ENCODE measurements around the gene EPS8L2.
"Not testable (repeated sequence)": the region's sequence is repeated elsewhere in the genome, so short reads cannot be mapped to it uniquely, and the experiment has no call there.

Gene EPS8L2

DNA sequence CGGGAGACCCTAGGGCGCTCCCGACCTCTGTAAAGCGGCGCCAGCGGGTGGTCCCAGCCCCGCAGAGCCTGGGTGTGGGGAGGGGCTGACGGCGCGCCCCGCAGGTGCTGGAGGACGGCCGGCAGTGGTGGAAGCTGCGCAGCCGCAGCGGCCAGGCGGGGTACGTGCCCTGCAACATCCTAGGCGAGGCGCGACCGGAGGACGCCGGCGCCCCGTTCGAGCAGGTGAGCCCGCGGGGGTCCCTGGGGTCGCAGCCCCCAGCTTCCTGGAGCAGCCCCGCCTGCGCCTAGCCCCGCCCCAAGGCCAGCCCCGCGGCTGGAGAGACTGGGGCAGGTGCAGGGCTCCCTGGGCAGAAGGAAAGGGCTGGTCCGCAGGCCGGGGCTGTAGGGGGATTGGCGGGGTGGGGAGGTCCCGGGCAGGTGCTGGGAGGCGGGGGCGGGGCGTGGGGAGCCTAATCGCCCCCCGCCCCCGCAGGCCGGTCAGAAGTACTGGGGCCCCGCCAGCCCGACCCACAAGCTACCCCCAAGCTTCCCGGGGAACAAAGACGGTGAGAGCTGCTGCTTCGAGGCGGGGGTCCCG, 19.7 kb downstream of the EPS8L2 start:
- DNase-seq (ENCODE audit: low read depth in 2 of 2) = no peak

DNA sequence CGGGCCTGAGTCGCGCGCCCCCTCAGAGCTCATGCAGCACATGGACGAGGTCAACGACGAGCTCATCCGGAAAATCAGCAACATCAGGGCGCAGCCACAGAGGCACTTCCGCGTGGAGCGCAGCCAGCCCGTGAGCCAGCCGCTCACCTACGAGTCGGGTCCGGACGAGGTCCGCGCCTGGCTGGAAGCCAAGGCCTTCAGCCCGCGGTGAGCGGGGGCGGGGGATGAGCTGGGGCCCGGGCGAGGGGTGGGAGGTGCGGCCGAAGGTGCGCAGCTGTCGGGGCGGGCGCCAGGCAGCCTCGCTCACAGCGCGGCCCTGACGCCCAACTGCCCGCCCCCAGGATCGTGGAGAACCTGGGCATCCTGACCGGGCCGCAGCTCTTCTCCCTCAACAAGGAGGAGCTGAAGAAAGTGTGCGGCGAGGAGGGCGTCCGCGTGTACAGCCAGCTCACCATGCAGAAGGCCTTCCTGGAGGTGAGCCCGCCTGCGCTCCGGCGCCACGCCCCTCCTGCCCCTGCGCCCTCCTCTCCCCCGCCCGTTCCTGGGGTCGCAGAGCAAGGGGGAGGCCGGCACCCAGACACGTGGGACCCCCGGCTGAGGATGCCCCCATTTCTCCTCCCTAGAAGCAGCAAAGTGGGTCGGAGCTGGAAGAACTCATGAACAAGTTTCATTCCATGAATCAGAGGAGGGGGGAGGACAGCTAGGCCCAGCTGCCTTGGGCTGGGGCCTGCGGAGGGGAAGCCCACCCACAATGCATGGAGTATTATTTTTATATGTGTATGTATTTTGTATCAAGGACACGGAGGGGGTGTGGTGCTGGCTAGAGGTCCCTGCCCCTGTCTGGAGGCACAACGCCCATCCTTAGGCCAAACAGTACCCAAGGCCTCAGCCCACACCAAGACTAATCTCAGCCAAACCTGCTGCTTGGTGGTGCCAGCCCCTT, 20.5 kb downstream of the EPS8L2 start:
- DNase-seq (ENCODE audit: low read depth in 2 of 2) = no peak

DNA sequence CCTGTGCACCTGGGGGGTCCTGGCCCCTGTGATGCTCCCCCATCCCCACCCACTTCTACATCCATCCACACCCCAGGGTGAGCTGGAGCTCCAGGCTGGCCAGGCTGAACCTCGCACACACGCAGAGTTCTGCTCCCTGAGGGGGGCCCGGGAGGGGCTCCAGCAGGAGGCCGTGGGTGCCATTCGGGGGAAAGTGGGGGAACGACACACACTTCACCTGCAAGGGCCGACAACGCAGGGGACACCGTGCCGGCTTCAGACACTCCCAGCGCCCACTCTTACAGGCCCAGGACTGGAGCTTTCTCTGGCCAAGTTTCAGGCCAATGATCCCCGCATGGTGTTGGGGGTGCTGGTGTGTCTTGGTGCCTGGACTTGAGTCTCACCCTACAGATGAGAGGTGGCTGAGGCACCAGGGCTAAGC, 21.3 kb downstream of the EPS8L2 start:
- DNase-seq (ENCODE audit: low read depth in 2 of 2) = no peak

DNA sequence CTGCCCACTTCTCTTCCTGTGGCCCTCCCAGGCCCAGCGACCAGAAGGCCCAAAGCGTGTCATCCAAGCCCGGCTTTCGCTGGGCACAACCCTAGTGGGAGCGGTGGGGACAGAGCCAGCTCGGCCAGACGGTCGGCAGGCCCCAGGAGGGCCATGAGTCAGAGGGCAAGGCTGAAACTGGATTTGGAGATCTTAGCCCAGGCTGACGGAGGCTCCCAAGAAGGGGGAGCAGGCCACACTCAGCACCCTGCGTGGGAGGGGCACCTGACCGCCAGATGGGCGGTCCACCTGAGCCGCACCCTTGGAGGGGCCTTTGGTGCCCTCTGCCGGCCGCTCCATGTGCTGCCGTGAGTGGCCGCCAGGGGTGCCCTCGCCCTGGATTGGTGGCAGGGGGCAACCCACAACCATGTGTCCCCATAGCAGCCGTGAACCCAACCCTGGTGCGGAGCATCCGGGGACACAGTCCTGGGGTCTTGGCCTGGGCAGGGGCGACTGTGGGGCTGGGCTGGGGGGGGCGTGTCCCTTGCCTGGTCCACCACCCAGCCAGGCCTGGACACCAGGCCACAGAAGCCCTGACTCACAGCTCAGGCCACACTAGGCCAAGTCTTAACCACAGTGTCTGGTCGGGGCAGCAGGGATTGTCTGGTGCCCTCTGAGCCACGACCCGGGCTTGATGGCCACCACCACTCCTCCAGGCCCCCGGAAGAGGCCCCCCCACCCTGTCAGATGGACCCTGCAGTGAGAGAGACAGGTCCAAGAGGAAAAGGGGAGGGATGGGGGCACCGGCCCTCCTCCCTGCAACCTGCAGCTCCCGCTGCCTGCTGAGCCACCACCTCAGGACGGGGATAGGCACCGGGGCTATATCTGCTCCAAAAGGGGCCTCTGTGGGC, 22.1 kb downstream of the EPS8L2 start:
- DNase-seq (ENCODE audit: low read depth in 2 of 2) = peak; percentile 61 to 67

DNA sequence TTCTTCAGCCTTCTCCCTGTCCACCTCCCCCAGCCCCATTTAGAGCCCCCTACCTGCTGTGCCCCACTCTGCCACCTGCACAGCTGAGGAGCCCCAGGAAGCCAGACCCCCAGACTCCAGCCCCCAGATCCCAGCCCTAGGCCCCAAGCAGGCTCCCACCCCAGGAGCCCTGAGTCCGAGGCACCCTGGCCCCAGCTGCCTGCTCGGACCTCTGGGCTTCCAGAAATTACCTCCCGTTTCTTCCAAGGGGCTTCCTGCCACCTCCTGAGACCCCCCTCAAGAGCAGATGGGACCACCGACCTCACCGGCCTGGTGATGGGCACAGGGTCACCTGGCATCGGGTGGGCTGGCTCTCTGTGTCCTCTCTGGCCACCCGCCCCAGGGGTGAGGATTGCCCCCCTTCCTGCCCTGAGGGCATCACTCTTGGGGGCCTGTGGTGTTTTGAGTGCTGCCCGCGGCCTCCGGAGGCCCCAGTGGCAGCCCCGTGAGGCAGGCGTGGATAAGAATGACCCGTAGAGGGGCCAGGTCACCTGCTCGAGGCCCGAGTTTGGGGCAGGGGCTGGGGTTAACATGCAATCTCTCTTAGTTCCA, 23.0 kb downstream of the EPS8L2 start:
- no peak for DNase-seq (ENCODE audit: low read depth in 2 of 2)

DNA sequence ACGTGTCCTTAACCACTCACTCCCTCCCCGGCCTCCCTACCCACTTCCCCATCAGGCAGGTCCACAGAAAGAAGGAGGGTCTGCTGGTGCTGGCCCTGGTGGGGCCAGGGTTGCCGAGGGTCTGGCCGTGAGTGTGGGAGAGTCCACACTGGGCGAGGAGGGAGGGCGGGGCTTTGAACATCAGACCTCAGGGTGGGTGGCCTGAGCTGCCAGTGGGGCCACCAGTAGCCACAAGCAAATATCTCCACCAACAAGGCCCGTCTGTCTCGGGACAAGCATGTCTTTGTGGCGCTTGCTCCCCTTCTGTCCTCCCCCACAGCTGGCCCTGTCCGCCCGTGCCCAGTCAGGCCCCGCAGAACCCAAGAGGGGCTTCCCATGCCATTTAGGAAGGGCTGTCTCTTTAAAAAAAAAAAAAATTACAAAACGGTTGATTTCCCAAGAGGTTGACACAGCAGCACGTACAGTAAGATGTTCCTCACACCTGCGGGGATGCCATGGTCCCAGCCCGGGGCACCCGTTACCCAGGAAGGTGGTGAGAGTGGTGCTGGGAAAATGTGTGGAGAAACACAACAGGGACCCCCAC, 23.6 kb downstream of the EPS8L2 start:
- no peak for DNase-seq (ENCODE audit: low read depth in 2 of 2)

DNA sequence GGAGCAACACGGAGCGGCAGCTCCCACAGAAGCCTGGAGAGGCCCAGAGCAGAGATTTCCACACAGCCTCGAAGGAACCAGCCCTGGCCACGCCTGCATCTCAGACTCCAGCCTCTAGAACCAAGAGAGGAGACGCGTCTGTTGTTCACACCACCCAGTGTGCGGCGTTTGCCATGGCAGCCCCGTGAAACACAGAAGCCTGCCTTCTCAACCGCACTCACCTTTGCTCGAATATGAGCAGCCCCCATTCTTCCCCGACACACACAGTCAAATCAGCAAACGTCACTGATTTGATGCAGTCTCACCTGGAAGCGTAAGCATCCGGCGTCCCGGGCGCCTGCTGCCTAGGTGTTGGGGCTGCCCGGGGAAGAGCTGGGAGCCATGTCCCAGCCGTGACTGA, 27.0 kb downstream of the EPS8L2 start:
- DNase-seq (ENCODE audit: low read depth in 2 of 2) = no peak

DNA sequence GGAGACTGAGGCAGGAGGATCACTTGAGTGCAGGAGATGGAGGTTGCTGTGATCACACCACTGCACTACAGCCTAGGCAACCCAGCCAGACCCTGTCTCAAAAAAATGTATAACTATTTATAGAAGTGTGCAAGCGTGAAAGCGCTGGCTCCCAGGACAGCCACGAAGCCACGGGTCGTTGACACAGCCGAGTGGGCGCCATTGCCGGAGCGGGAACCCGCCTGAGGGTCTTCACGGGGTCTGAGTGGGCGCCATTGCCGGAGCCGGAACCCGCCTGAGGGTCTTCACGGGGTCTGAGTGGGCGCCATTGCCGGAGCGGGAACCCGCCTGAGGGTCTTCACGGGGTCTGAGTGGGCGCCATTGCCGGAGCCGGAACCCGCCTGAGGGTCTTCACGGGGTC, 28.5 kb downstream of the EPS8L2 start:
- not testable (repeated sequence) for DNase-seq (ENCODE audit: low read depth in 2 of 2)

DNA sequence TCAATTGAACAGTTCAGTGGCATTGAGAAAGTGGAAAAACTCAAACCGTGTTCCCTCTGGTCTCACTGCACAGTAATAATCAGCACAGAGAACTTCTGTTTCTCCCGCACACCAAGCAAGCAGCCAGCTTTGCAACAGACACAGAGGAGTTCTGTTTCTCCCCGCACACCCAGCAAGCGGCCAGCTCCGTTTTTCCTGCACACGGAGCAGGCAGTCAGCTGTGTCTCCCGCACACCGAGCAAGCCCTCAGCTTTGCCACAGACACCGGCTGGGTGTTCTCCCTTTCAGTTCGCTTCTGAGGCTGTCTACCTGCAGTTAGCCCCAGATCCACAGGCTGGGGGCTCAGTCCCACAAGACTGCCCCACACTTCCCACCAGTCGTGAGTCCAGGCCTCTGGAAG, 31.3 kb downstream of the EPS8L2 start:
- DNase-seq (ENCODE audit: low read depth in 2 of 2) = no peak

DNA sequence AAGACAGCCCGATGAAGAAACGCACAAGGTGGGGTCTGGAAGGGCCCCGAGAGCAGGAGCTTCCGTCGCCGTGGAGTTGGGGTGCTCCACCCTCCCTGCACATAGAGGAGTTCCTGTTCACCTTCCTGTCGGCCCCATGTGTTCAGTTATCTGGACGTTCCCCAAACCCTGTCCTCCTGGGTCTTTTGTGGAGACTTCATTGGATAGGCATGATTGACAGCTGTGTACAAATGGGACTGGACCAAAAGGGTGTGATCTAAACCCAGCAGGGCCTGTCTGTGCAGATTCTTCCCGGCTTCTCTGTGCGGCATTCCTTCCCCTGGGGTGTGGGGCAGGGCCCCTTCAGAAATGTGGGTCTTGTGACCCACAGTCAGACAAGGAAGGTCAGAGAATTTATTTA, 31.9 kb downstream of the EPS8L2 start:
- DNase-seq (ENCODE audit: low read depth in 2 of 2) = not testable (repeated sequence)

DNA sequence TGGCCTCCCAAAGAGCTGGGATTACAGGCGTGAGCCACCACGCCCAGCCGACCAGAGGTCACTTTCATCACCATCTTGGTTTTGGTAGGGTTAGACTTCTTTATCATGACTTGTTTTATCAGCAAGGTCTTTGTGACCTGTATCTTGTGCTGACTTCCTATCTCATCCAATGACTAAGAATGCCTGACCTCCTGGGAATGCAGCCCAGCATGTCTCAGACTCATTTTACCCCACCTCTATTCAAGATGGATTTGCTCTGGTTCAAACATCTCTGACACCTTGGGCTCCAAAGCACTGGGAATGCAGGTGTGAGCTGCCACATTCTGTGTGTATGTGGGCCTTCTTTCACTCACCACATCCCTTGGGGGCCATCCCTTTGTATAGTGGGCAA, 36.1 kb downstream of the EPS8L2 start:
- no peak for DNase-seq (ENCODE audit: low read depth in 2 of 2)

DNA sequence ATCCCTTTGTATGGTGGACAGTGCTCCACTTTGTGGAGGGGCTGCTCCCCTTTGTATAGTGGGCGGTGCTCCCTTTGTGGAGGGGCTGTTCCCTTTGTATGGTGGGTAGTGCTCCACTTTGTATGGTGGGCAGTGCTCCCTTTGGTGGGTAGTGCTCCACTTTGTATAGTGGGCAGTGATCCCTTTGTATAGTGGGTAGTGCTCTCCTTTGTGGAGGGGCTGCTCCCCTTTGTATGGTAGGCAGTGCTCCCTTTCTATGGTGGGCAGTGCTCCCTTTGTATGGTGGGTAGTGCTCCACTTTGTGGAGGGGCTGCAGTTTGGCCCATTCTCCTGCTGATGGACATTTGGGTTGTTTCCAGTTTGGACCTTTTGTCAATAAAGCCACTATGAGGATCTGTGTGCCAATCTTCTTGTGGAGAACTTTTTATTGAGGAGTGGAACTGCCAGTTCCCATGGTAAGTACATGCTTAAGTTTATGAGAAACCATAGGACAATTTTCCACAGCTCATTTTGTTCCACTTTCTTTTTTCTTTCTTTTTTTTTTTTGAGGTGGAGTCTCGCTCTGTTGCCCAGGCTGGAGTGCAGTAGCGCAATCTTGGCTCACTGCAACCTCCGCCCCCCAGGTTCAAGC, 36.7 kb downstream of the EPS8L2 start:
- no peak for DNase-seq (ENCODE audit: low read depth in 2 of 2)

DNA sequence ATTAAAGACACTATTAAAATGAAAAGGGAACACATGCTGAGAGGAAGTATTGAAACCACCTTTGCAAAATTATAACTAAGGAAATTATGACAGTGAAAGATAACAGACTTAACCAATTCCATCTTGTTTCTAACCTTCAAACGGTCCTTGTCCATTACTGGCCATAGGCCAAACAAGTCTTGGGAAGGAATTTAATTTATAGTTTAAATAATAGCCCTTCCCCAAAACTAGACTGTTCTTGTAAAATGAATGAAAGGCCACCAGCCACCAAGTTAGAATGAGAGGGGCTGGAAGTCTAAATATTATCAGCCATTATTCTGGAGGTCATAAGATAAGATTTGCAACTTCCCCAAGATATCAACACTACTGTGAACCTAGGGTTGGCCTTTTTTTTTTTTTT, 39.4 kb downstream of the EPS8L2 start:
- no peak for DNase-seq (ENCODE audit: low read depth in 2 of 2)

DNA sequence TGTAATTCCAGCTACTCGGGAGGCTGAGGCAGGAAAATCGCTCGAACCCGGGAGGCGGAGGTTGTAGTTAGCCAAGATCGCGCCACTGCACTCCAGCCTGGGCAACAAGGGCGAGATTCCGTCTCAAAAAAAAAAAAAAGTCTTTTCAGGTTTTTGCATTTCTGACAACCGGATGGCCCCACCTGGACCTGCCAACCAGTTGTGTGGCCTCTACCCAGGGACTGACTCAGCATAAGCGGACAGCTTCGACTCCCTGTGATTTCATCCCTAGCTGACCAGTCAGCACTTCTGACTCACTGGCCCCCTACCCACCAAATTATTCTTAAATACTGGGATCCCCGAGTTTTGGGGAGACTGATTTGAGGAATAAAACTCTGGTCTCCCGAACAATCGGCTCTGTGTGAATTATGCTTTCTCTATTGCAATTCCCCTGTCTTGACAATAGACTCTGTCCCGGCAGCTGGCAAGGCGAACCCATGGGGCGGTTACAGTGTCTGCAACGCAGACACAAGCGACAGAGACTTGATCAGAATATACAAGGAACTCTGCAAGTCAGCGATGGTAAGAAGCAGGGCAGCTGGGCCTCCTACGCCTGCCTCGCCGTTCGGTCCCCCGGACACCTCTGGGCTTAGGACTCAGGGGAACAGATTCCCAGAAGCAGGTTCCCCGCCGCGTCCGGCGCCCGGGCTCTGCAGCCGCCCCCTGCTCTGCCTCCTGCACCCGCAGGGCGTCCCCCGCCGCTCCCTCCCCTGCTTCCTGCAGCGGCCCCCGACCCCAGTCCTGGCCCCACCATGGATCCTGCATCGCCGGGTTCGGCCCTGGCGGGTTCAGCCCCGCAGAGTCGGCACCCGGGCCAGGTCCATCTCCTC, 40.5 kb downstream of the EPS8L2 start:
- DNase-seq (ENCODE audit: low read depth in 2 of 2) = no peak

DNA sequence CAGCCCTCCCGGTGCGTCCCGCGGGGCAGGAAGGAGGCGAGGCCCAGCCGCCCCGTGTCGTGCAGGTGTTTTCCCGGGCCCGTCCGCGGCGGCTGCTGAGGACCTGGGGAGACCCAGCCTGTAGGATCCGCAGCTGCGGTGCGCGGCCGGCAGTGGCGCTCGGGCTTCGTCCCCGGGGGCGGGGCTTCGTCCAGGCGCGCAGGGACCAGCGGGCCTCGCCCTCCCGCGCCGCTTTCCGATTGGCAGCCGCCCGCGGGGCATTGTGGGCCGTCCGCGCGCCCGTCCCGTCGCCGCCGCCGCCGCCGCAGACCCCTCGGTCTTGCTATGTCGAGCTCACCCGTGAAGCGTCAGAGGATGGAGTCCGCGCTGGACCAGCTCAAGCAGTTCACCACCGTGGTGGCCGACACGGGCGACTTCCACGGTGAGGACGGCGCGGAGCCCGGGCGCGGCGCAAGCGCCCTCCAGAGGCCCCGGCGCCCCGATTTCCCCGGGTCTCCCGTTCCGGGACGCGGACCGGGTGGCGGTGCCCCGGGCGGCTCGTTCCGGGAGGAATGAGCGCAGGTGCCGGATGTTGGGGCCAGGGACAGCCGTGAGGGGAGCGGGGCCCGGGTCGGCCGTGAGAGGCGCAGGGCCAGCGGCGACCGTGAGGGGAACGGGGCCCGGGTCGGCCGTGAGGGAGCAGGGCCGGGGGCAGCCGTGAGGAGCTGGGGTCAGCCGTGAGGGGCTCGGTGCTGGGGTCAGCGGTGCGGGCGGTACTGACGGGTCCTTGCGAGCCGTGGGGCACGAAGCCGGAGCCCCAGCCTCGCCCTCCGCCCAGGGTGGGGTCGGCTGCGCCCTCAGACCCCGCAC, 41.4 kb downstream of the EPS8L2 start, which contains the start of gene TALDO1:
TALDO1 (plus strand) TSS at position 307 of the 849 bp plus-strand sequence; CDS start at position 325, 18 bp downstream.
- peak; percentile 57 to 62 for DNase-seq (ENCODE audit: low read depth in 2 of 2)

DNA sequence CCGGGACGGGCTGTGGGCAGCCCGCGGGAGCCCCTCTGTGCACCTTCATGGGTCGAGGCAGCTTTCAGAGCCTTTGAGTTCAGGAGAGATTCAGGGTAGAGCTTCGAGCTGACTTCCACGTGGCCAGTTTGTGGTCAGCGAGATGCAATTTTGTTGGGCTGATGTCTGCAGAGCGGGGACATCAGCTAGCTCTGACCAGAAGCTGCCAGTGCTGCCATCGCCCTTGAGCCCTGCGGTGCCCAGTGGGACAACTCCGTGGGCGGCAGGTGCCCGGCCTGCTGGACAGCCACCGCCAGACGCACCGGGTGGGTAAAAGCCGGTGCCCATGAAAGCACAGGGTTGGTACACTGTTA, 42.0 kb downstream of the EPS8L2 start:
- no peak for DNase-seq (ENCODE audit: low read depth in 2 of 2)

DNA sequence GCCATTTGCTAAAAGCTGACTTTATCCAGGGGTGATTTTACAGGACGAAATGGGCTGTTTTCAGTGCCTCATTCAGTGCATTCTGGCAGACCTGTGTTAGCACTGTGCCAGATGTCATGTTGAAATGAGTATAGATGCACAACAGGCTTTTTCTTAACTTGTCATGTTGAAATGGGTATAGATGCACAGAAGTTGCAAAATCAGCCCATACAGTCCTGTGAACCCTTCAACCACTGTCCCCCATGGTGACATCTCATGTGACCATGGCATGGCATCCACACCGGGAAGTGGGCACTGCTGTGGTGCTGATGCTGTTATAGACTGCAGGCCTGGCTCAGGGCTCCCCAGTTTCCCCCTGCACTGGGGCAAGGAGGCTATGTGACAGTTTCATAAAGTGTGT, 43.7 kb downstream of the EPS8L2 start:
- DNase-seq (ENCODE audit: low read depth in 2 of 2) = no peak

DNA sequence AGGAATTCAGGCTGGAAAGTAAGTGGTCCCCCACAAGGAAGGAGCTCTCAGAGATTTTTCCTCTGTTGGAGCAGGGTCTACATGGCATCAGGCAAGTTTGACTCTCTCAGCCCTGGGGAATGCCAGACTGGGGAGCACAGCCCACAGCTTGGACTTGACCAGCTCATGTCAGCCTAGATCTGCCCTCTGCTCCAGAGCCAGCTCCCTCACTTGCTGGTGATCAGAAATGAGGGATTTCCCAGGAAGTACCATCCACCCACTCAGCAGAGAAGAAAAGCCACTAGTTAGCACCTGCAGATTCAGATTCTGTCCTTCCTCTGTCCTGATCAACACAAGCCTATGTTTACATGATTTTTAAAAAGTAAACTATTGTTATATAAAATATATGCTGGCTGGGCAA, 54.2 kb downstream of the EPS8L2 start:
- DNase-seq (ENCODE audit: low read depth in 2 of 2) = no peak

DNA sequence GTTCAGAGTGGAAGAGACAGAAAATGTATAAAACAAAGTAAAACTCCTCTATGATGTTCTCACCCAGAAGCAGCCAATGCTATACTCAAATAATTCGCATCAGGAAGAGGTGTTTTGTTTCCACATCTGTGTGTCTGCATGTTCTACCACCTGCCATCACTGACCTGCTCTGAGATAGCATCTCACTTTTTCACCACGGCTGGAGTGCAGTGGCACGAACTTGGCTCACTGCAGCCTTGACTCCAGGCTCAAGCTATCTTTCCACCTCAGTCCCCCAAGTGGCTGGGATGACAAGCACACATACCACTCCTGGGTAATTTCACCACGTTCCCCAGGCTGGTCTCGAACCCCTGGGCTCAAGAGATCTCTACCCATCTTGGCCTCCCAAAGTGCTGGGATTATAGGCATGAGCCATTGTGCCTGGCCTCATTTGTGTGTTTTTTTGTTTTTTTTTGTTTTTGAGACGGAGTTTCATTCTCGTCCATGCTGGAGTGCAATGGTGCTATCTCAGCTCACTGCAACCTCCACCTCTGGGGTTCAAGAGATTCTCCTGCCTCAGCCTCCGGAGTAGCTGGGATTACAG, 55.6 kb downstream of the EPS8L2 start:
- DNase-seq (ENCODE audit: low read depth in 2 of 2) = no peak

All from stimulated activated CD8-positive, alpha-beta memory T cell treated with anti-CD3 and anti-CD28 coated beads, Interleukin-7, amount 100 ng/mL, for 1 hour (primary cell).